NT2/D1 (cell line): ENCODE measurements around the gene SYS1.

ENCODE experiments used
- SUZ12 ChIP-seq: IDR thresholded peaks from 2 replicates; pipeline ENCODE4 v1.6.1; 2011; ENCODE audit not compliant: insufficient read length, insufficient read depth; ENCODE audit errors: extremely low read depth
- YY1 ChIP-seq: IDR thresholded peaks from 2 replicates; pipeline ENCODE4 v1.6.1; 2011; ENCODE audit not compliant: insufficient read length, insufficient read depth
- ZNF274 ChIP-seq: IDR thresholded peaks from 2 replicates; pipeline ENCODE4 v1.6.1; 2011; ENCODE audit warnings: mild to moderate bottlenecking, low read depth, low read length

GRCh38 chr20:45318948-45319347, 44.0 kb upstream of the SYS1 start:
- TF ChIP-seq YY1: no peak
- no peak for TF ChIP-seq SUZ12
- no peak for TF ChIP-seq ZNF274
